Activated T-cell treated with anti-CD3 and anti-CD28 coated beads for 48 hours (primary cell): Measurements from ENCODE around the gene PPAT.
"Not testable (repeated sequence)": the region's sequence is repeated elsewhere in the genome, so short reads cannot be mapped to it uniquely, and the experiment has no call there.

Experiments
- DNase-seq: peaks from one replicate; pipeline ENCODE4 v3.0.0-alpha.2; 2020; ENCODE audit warnings: low read depth

The PPAT gene

DNA sequence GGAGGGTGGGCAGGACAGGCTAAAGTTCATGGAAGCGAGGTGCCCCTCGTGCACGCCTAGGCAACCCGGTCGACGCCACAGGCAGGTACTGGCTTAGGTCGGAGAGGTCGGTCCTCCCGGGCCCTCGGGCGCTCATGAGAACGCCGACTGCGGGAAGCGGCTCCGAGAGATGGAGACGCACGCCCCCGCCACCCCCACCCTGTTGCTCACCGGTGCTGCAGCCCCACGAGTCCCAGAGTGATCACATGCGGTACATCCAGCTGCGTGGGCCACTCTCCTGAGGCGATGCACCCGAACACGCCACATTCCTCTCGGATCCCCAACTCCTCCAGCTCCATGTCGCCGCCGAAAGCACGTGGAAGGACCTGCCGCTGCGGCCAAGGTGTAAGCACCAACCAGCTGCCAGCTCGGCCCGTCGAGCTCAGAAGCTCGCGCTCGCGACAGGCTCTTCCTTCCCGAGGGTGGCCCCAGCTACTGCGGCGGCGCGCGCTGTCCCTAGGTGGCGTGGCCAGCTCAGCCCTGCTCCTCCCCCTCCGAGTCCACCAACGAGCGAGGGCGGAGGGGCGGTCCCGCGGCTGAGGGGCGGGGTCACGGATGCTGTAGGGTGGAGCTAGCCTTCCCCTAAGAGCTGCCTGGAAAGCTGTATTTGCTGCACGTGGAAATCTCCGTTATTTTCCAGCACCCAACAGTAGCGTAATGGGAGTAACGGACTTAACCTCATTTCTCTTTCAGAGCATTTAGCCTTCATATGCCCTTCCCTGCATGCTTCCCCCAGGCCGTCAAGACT is at the start of gene PPAT:
Gene PPAT (minus strand): TSS at position 476 of the 787 bp plus-strand sequence. CDS start 138 bp downstream, at position 338.
- DNase-seq, result peak; percentile 97

DNA sequence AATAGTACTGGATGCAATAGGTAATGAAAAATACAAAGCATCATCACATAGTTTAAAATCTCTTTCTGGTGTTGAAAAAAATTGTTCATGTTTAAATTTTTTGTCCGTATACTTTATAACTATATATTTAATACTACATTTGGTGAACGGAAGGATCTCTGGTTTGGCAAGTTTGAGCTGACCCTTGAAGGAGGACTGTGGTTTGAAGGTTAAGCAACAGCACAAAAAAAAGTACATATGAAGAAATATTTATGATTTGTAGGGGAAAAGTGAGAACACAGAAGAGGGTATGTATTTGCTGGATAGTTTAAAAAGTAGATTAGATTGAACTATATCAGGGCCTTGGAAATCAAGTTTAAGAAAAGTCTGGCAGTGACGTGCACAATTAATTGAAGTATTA is 45.3 kb upstream of the PPAT start:
- DNase-seq, result no peak

GRCh38 chr4:56477192-56477702 is 41.8 kb upstream of the PPAT start:
- DNase-seq, result no peak

DNA sequence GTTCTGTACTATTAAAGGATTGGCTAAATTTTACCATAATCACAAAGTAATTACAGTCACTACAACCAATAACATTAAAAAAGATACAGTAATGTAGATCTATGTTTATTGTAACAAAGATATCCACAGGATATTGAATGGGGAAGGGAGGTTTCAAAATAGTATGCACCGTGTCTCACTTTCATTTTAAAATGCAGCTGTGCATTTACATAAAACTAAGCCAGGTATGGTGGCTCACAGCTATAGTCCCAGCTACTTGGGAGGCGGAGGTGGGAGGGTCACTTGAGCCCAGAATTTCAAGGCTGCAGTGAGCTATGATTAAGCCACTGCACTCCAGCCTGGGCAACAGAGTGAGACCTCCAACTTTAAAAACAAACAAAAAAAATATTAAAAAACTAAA is 40.5 kb upstream of the PPAT start:
- DNase-seq, result no peak

DNA sequence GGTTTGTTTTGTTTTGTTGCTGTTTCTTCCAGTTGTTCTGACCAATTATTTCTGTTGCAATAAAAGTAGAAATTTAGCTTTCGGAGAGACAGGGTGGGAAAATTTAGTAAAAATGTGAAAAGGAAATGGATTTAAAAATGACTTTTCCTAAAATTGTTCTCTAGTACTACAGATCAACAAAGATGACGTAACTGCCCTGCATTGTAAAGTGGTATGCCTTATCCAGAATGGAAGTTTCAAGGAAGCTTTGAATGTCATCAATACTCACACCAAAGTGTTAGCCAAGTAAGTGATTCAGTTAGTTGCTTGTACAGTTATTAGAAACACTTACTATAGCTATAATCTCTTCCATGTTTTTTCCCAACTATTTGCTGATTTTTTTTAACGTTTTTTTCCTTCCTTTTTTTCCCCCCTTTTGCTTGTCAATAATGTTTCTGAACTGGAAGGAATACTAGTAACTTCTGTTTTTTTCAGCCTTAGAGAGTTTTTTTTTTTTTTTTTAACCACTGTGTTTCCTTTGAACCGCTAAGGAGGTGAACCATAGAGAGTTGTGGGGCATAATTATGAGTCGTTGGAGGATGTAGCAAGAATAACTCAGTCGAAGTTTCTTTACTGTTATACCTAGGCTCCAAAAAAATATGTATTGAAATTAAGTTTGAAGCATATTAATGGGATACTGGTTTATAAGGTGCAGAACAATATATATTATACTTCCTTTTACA is 34.2 kb upstream of the PPAT start:
- DNase-seq, result no peak

DNA sequence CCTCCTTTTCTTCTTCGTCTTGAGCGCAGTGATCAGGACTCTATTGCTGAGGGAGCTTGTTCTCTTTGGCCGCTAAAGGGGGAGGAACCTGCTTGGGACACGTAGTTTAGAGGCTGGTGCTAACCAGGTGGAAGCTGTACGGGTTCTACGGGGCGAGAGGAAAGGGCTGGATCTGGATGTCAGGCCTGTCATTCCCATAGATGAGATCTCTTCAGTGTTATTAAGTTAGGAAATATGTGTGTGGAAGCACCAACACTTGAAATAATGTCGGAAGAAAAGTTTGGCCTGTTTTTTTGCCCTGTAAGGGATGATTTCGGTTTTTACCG is 32.6 kb upstream of the PPAT start:
- DNase-seq, result no peak

DNA sequence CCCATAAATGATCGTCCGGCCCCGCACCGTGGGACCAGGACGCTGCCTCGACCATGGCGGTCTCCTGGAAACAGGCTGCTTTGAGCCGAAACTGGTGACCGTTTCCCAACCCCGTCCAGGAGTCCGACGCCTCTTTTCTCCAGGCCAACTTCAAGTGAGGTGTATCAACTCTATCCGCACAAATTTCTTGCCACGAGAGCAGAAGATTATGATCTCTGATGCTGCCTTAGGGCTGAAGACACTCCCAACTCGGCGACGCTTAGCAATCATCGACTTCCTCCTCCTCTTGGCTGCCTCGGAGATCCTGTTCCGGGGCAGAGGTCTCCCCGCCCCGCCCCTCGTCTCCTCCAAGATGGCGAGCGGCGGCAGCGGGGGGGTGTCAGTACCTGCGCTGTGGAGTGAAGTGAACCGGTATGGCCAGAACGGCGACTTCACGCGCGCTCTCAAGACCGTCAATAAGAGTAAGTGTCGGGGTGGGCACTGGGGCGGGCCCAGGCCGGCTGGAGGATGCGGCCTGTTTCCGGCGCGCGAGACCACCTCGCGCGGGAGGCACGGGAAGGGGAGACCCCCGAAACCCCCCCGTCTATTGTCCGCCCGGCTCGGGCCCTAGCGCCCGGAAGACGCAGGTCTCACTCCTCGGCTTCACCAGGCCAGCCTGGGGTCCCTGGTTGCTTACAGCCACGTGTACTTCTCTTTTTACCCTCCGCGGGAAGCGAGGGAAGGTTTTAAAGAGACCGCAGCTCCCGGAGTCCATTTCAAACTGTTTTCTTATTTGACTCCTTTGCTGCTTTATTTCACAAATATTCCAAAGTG is 32.1 kb upstream of the PPAT start, which contains the start of gene SRP72:
Gene SRP72 (plus strand): TSS at position 334 of the 813 bp plus-strand sequence. CDS start 19 bp downstream, at position 353.
- DNase-seq, result peak; percentile 83

DNA sequence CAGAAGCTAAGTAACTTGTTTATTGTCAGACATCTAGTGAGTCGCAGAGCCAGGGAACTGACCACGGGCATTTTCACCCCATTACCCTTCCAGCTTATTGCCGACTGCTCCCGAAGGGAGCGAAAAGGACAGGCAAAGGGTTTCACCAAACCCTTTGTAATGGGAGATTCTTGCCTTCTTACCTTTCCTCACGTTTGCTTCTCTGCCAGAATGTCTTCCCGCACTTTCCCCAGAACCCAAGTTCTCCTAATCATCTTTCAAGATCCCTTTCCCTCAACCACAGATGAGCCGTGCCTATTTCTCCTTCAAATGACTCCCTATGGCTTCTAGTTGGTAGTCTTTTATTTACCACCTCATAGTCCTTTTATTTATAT is 31.5 kb upstream of the PPAT start:
- no peak for DNase-seq

GRCh38 chr4:56466296-56466761 is 30.9 kb upstream of the PPAT start:
- not testable (repeated sequence) for DNase-seq

- DNase-seq, result no peak
These were observed 30.3 kb upstream of the PPAT start for GRCh38 chr4:56465599-56466295.

DNA sequence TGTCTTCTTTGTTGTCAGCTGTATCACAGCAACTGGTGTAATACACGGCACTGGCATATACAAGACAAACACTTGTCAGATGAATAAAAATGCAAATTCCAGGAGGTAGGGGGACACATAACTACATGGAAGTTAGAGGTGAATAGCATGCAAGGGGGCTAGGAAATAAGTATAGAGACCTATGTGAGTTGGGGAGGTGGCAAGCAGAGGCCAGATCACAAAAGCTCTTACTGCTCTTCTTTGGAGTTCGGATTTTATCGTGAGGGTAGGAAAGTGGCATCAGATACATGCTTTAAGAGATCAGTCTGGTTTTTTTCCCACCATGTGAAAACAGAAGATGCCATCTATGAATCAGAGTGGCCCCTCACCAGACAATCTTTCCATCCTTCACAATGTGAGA is 29.2 kb upstream of the PPAT start:
- DNase-seq, result no peak

DNA sequence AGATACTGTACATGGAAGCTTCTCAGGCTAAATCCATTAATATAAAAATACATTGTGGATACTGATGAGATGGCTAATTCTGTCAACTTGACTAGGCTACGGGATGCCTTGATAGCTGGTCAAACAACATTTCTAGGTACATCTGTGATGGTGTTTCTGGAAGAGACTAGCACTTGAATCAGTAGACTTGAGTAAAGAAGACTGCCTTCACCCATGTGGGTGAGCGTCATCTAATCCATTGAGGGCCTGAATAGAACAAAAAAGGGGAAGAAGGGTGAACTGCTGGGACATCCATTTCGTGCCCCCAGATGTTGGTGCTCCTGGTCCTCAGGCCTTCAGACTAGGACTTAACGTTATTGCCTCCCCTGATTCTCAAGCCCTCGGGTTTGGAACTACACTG is 28.3 kb upstream of the PPAT start:
- DNase-seq, result no peak

- no peak for DNase-seq
These were observed 26.7 kb upstream of the PPAT start for GRCh38 chr4:56462157-56462556.

- no peak for DNase-seq
These were observed 24.7 kb upstream of the PPAT start for GRCh38 chr4:56460085-56460484.

DNA sequence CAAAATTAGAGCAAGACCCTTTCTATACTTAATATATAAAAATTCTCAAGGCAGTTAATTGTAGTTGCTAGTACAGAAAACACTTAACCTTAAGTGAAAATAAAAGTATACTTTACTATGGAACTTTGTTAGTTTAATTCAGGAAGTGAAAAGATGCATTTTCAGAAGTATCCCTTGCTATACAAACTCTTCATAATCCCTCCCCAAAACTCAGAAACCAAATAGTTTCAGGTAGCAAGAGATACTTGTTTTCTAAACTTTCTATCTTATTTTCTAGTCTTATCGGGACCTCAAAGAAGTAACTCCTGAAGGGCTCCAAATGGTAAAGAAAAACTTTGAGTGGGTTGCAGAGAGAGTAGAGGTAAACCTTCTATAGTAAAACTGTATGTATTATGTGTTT is 14.9 kb upstream of the PPAT start:
- no peak for DNase-seq

- DNase-seq, result not testable (repeated sequence)
These were observed 14.1 kb upstream of the PPAT start for GRCh38 chr4:56449475-56449874.

- DNase-seq, result no peak
These were observed 12.9 kb upstream of the PPAT start for GRCh38 chr4:56448301-56448700.

DNA sequence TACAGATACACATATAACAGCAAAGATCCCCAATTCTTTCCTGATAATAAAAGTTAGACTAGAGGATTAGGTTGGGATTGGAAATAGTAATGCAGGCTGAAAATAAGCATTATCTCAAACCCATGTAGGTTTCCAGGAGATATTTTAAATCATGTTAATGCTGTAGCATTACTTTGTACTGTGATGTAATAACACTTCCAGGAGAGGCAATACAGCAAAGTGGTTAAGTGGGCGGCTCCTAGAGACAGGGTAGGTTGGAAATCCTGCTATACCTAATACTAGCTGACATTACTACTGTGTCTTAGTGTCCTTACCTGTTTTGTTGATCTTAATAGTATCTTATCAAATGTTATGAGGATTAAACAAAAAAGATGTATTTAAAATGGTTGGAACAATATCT is 10.3 kb upstream of the PPAT start:
- DNase-seq, result no peak

- no peak for DNase-seq
These were observed 9.3 kb upstream of the PPAT start for GRCh38 chr4:56444719-56445118.

GRCh38 chr4:56440983-56441382 is 5.6 kb upstream of the PPAT start:
- no peak for DNase-seq

- DNase-seq, result no peak
These were observed 3.4 kb upstream of the PPAT start for GRCh38 chr4:56438766-56439165.
